GM13977 (cell line): ENCODE measurements around the gene ASB8.

Source experiments
- DNase-seq: peaks from one replicate; pipeline ENCODE4 v3.0.0; 2012; ENCODE audit warnings: low spot score
- CTCF ChIP-seq: IDR thresholded peaks from 2 replicates; pipeline ENCODE4 v1.5.1; 2012; ENCODE audit warnings: mild to moderate bottlenecking, control low read depth; ENCODE audit not compliant: insufficient read depth; ENCODE audit errors: extremely low read depth, missing control alignments
- in situ Hi-C: fragments of 300-500 bp; cut with MboI; formaldehyde crosslinking; loops from one replicate; pipeline ENCODE4 v1.12.0; 2022; ENCODE audit warnings: low sequenced_read_pairs, low pct_unique_long_range_greater_than_20kb, mixed read lengths, inconsistent platforms; ENCODE audit not compliant: unreplicated experiment

ASB8 gene

GRCh38 chr12:48145981-48146380 is 11.3 kb downstream of the ASB8 start:
- in situ Hi-C loops: no loop called here
- DNase-seq: no peak
- TF ChIP-seq CTCF: no peak

GRCh38 chr12:48143898-48144297 is 13.4 kb downstream of the ASB8 start:
- in situ Hi-C loops: no loop called here
- DNase-seq: no peak
- no peak for TF ChIP-seq CTCF

GRCh38 chr12:48142818-48143674 is 14.3 kb downstream of the ASB8 start:
- in situ Hi-C loops: no loop called here
- TF ChIP-seq CTCF: no peak
- DNase-seq: no peak

GRCh38 chr12:48135027-48135426 is 22.3 kb downstream of the ASB8 start:
- DNase-seq: no peak
- in situ Hi-C loops: no loop called here
- TF ChIP-seq CTCF: no peak

- no peak for DNase-seq
- in situ Hi-C loops: no loop called here
- no peak for TF ChIP-seq CTCF
Observed at GRCh38 chr12:48132826-48133225, 24.5 kb downstream of the ASB8 start.

- no peak for DNase-seq
- TF ChIP-seq CTCF: no peak
- in situ Hi-C loops: no loop called here
Observed at GRCh38 chr12:48131517-48131916, 25.8 kb downstream of the ASB8 start.
